ENCODE data around the gene NDST3. TPM values are rescaled to one million over a fixed set of nuclear protein-coding genes. Genes with fewer than 3 reads are reported as not detected.

NDST3 gene
- total RNA-seq, 1 donor from 2014 or later: 1.5 TPM

- no peaks in the 10 kb centered on the region for H3K4me1 Mint-ChIP-seq (ENCODE audit: unreplicated experiment)
- no peak for DNase-seq (ENCODE audit: extremely low spot score, unreplicated experiment)
- H3K27me3 Mint-ChIP-seq: no peaks in the 10 kb centered on the region
- no peaks in the 10 kb centered on the region for H3K9me3 Mint-ChIP-seq
- no peak overlapping the region for H3K4me3 Mint-ChIP-seq
- no peak for TF ChIP-seq CTCF (conservative IDR thresholded peaks at IDR 0.05)
- no peaks in the 10 kb centered on the region for H3K36me3 Mint-ChIP-seq
- no peak overlapping the region for H3K27ac Mint-ChIP-seq
These were observed 78.9 kb downstream of the NDST3 start for GRCh38 chr4:118113220-118113619.

- no peak for DNase-seq (ENCODE audit: extremely low spot score, unreplicated experiment)
- H3K36me3 Mint-ChIP-seq: no peaks in the 10 kb centered on the region
- no peak for TF ChIP-seq CTCF (conservative IDR thresholded peaks at IDR 0.05)
- no peaks in the 10 kb centered on the region for H3K9me3 Mint-ChIP-seq
- H3K4me1 Mint-ChIP-seq (ENCODE audit: unreplicated experiment): no peaks in the 10 kb centered on the region
- no peak overlapping the region for H3K27ac Mint-ChIP-seq
- no peaks in the 10 kb centered on the region for H3K27me3 Mint-ChIP-seq
- H3K4me3 Mint-ChIP-seq: no peak overlapping the region
These were observed 80.4 kb downstream of the NDST3 start for GRCh38 chr4:118114720-118115119.

GRCh38 chr4:118120120-118120760 is 86.0 kb downstream of the NDST3 start:
- no peak for DNase-seq (ENCODE audit: extremely low spot score, unreplicated experiment)
- H3K36me3 Mint-ChIP-seq: no peaks in the 10 kb centered on the region
- H3K9me3 Mint-ChIP-seq: no peaks in the 10 kb centered on the region
- no peaks in the 10 kb centered on the region for H3K27me3 Mint-ChIP-seq
- no peak overlapping the region for H3K27ac Mint-ChIP-seq
- TF ChIP-seq CTCF (conservative IDR thresholded peaks at IDR 0.05): no peak
- H3K4me3 Mint-ChIP-seq: no peak overlapping the region
- H3K4me1 Mint-ChIP-seq (ENCODE audit: unreplicated experiment): no peaks in the 10 kb centered on the region

GRCh38 chr4:118124997-118125396 is 90.7 kb downstream of the NDST3 start:
- Mint-ChIP-seq H3K4me1 (ENCODE audit: unreplicated experiment) (no peaks in the 10 kb centered on the region), H3K9me3 (no peaks in the 10 kb centered on the region), H3K36me3 (no peaks in the 10 kb centered on the region), H3K4me3 (no peak overlapping the region), H3K27me3 (no peaks in the 10 kb centered on the region), H3K27ac (no peak overlapping the region)
- no peak for DNase-seq (ENCODE audit: extremely low spot score, unreplicated experiment)
- TF ChIP-seq CTCF (conservative IDR thresholded peaks at IDR 0.05): no peak

- H3K27me3 Mint-ChIP-seq: no peaks in the 10 kb centered on the region
- H3K27ac Mint-ChIP-seq: no peak overlapping the region
- H3K4me3 Mint-ChIP-seq: no peak overlapping the region
- no peaks in the 10 kb centered on the region for H3K36me3 Mint-ChIP-seq
- no peak for TF ChIP-seq CTCF (conservative IDR thresholded peaks at IDR 0.05)
- H3K4me1 Mint-ChIP-seq (ENCODE audit: unreplicated experiment): no peaks in the 10 kb centered on the region
- no peak for DNase-seq (ENCODE audit: extremely low spot score, unreplicated experiment)
- no peaks in the 10 kb centered on the region for H3K9me3 Mint-ChIP-seq
These were observed 105.0 kb downstream of the NDST3 start for GRCh38 chr4:118139241-118139640.

GRCh38 chr4:118141240-118141639 is 107.0 kb downstream of the NDST3 start:
- Mint-ChIP-seq H3K27ac (no peak overlapping the region), H3K4me1 (ENCODE audit: unreplicated experiment) (no peaks in the 10 kb centered on the region), H3K36me3 (no peaks in the 10 kb centered on the region), H3K27me3 (no peaks in the 10 kb centered on the region), H3K9me3 (no peaks in the 10 kb centered on the region), H3K4me3 (no peak overlapping the region)
- no peak for DNase-seq (ENCODE audit: extremely low spot score, unreplicated experiment)
- TF ChIP-seq CTCF (conservative IDR thresholded peaks at IDR 0.05): no peak
